ENCODE measurements around the gene ORAI2. TPM values are rescaled to one million over a fixed set of nuclear protein-coding genes. Genes with fewer than 3 reads are reported as not detected.

Gene ORAI2
- total and polyA plus RNA-seq, 10 of the 15 experiments (the other 5 are each of a cell fraction or from before 2014, with no cell fraction given) = 5.8 to 111 (median 46.9) TPM

GRCh38 chr7:102471791-102472125 is 38.4 kb downstream of the ORAI2 start:
- in situ Hi-C loops (cut with MboI) = no loop called here
- no peak overlapping the region for H3K9ac ChIP-seq (ENCODE audit: control insufficient read depth, insufficient read depth, low read length)
- peaks cover 6 to 26% of the 10 kb centered on the region in 2 experiments for H3K36me3 ChIP-seq (ENCODE audit: control insufficient read depth in 2 of 2, insufficient read depth in 2 of 2, low read length in 1 of 2)
- ATAC-seq (no peak), DNase-seq (ENCODE audit: low read depth, low spot score) (no peak), FAIRE-seq (no peak)
- H3K27ac ChIP-seq (ENCODE audit: control insufficient read depth, insufficient read depth) = no peak overlapping the region
- H2AFZ ChIP-seq (ENCODE audit: control insufficient read depth, low read depth, low read length) = no peak overlapping the region
- H3K9me3 ChIP-seq (replicated peaks; ENCODE audit: control insufficient read depth, insufficient read depth, low read length) = no peaks in the 10 kb centered on the region
- peaks cover 1% of the 10 kb centered on the region; the same call in 1 of the 2 replicates for H3K79me2 ChIP-seq (ENCODE audit: control insufficient read depth, insufficient read depth, low read length)
- ChIA-PET POLR2A (interaction anchor here (0.8 kb wide), 1 partner anchor 36 kb away, joined by 3 read pairs; no protein-coding TSS in a partner anchor), SMC1A (ENCODE audit: uncharacterized antibody, unreplicated experiment) (no interaction called here), RAD21 (ENCODE audit: unreplicated experiment) (no interaction called here), CTCF (interaction anchor here (0.7 to 1.5 kb wide), 2 partner anchors 56 to 413 kb away, joined by 3 read pairs; no protein-coding TSS in a partner anchor)
- 0 out of 2 replicates have a peak, but pooled peaks cover 2% of the 10 kb centered on the region for H3K4me1 ChIP-seq (ENCODE audit: control insufficient read depth, insufficient read depth, low read length)
- WGBS (ENCODE audit: insufficient coverage, insufficient replicate concordance, low lambda C conversion rate, missing lambda C conversion rate) = 79% methylated on average over 6 of the region's 6 CpGs
- intact Hi-C loops (cut with micrococcal nuclease; ENCODE audit: unreplicated experiment) = no loop called here
- no peak overlapping the region for H3K4me2 ChIP-seq (ENCODE audit: control insufficient read depth, insufficient read depth)
- TF ChIP-seq POLR2AphosphoS5 (IDR thresholded peaks at IDR 0.05; ENCODE audit: low read length) (peak; percentile 16; the same call in 1 of the 2 replicates), ESRRA (IDR thresholded peaks at IDR 0.05; ENCODE audit: low read length) (no peak), RAD51 (IDR thresholded peaks at IDR 0.05) (no peak), NFIC (IDR thresholded peaks at IDR 0.05; ENCODE audit: low read depth, low read length) (no peak)
- no peaks in the 10 kb centered on the region for H4K20me1 ChIP-seq (ENCODE audit: control insufficient read depth, insufficient read depth)
- H3K4me3 ChIP-seq = no peak overlapping the region
- H3K27me3 ChIP-seq (replicated peaks in 1 of 2; ENCODE audit: control insufficient read depth in 2 of 2, insufficient read depth in 2 of 2, low read length in 1 of 2) = no peaks in the 10 kb centered on the region
- no TSS peak for BruUV-seq (replicated peaks)

DNA sequence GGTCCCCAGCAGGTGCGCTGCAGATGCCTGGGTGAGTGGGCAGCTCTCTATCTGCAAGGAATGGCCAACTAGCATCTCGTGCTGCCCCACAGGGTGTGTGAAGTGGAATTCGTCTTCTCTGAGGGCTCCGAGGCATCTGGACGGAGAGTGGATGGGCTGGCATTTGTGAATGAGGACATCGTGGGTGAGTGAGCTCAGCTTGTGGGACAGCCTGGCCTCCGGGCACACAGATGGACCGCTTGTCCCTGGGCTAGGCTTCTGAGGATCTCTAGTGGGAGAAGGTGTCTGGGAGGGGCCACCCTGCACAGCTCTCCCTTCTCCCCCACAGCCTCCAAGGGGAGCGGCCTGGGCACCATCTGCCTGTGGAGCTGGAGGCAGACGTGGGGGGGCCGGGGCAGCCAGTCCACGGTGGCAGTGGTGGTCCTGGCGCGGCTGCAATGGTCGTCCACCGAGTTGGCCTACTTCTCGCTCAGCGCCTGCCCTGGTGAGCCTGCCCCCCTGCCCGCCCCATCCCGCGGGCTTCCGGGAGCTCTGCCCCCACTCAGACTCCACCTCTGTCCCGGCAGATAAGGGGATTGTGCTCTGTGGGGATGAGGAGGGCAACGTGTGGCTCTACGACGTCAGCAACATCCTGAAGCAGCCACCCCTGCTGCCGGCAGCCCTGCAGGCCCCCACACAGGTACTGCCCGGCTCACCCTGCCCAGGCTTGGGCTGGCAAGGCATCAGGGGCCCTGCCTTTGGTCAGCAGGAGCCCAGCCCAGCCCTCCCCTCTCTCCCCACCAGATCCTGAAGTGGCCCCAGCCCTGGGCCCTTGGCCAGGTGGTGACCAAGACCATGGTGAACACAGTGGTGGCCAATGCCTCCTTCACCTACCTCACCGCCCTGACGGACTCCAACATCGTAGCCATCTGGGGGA is 39.0 kb downstream of the ORAI2 start:
- ChIA-PET RAD21 (ENCODE audit: unreplicated experiment) (no interaction called here), CTCF (interaction anchor here (0.7 to 1.5 kb wide), 2 partner anchors 57 to 413 kb away, joined by 3 read pairs; no protein-coding TSS in a partner anchor), POLR2A (no interaction called here), SMC1A (ENCODE audit: uncharacterized antibody, unreplicated experiment) (no interaction called here)
- DNase-seq (ENCODE audit: low read depth, low spot score) = no peak
- H3K9ac ChIP-seq (ENCODE audit: control insufficient read depth, insufficient read depth, low read length) = no peak overlapping the region
- 88% methylated on average over 25 of the region's 31 CpGs for WGBS (ENCODE audit: insufficient coverage, insufficient replicate concordance, low lambda C conversion rate, missing lambda C conversion rate)
- no peaks in the 10 kb centered on the region for H3K79me2 ChIP-seq (ENCODE audit: control insufficient read depth, insufficient read depth, low read length)
- no peaks in the 10 kb centered on the region for H4K20me1 ChIP-seq (ENCODE audit: control insufficient read depth, insufficient read depth)
- intact Hi-C loops (cut with micrococcal nuclease; ENCODE audit: unreplicated experiment) = no loop called here
- H3K4me1 ChIP-seq (ENCODE audit: control insufficient read depth, insufficient read depth, low read length) = no peaks in the 10 kb centered on the region
- in situ Hi-C loops (cut with MboI) = no loop called here
- no peaks in the 10 kb centered on the region for H3K9me3 ChIP-seq (replicated peaks; ENCODE audit: control insufficient read depth, insufficient read depth, low read length)
- H3K4me2 ChIP-seq (ENCODE audit: control insufficient read depth, insufficient read depth) = no peak overlapping the region
- ATAC-seq = no peak
- no TSS peak for BruUV-seq (replicated peaks)
- H3K27me3 ChIP-seq (replicated peaks in 1 of 2; ENCODE audit: control insufficient read depth in 2 of 2, insufficient read depth in 2 of 2, low read length in 1 of 2) = no peaks in the 10 kb centered on the region
- no peak for FAIRE-seq
- H3K36me3 ChIP-seq (ENCODE audit: control insufficient read depth in 2 of 2, insufficient read depth in 2 of 2, low read length in 1 of 2) = peaks cover 6 to 26% of the 10 kb centered on the region in 2 experiments
- H2AFZ ChIP-seq (ENCODE audit: control insufficient read depth, low read depth, low read length) = no peak overlapping the region
- no peak overlapping the region for H3K27ac ChIP-seq (ENCODE audit: control insufficient read depth, insufficient read depth)
- no peak overlapping the region for H3K4me3 ChIP-seq
- TF ChIP-seq RUNX3 (IDR thresholded peaks at IDR 0.05; ENCODE audit: low read length) (no peak), POLR2A (IDR thresholded peaks at IDR 0.05; ENCODE audit: low read depth, low read length) (peak; percentile 69), BACH1 (IDR thresholded peaks at IDR 0.05; ENCODE audit: borderline replicate concordance) (0 out of 2 replicates have a peak, but pooled peaks have one; percentile 16), GATAD2B (conservative IDR thresholded peaks at IDR 0.05; ENCODE audit: low read depth) (no peak)
- TF ChIP-seq, protein P1, sequence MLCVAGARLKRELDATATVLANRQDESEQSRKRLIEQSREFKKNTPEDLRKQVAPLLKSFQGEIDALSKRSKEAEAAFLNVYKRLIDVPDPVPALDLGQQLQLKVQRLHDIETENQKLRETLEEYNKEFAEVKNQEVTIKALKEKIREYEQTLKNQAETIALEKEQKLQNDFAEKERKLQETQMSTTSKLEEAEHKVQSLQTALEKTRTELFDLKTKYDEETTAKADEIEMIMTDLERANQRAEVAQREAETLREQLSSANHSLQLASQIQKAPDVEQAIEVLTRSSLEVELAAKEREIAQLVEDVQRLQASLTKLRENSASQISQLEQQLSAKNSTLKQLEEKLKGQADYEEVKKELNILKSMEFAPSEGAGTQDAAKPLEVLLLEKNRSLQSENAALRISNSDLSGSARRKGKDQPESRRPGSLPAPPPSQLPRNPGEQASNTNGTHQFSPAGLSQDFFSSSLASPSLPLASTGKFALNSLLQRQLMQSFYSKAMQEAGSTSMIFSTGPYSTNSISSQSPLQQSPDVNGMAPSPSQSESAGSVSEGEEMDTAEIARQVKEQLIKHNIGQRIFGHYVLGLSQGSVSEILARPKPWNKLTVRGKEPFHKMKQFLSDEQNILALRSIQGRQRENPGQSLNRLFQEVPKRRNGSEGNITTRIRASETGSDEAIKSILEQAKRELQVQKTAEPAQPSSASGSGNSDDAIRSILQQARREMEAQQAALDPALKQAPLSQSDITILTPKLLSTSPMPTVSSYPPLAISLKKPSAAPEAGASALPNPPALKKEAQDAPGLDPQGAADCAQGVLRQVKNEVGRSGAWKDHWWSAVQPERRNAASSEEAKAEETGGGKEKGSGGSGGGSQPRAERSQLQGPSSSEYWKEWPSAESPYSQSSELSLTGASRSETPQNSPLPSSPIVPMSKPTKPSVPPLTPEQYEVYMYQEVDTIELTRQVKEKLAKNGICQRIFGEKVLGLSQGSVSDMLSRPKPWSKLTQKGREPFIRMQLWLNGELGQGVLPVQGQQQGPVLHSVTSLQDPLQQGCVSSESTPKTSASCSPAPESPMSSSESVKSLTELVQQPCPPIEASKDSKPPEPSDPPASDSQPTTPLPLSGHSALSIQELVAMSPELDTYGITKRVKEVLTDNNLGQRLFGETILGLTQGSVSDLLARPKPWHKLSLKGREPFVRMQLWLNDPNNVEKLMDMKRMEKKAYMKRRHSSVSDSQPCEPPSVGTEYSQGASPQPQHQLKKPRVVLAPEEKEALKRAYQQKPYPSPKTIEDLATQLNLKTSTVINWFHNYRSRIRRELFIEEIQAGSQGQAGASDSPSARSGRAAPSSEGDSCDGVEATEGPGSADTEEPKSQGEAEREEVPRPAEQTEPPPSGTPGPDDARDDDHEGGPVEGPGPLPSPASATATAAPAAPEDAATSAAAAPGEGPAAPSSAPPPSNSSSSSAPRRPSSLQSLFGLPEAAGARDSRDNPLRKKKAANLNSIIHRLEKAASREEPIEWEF (IDR thresholded peaks at IDR 0.05; ENCODE audit: insufficient replicate concordance, low read depth, low read length) = no peak

Measured in GM12878 (cell line).